HG02588 (cell line): ENCODE data around the gene MARS1.
A peak's percentile ranks its signal among the peaks of the same experiment; 100 is the strongest.

Source experiments
- ATAC-seq: cut with Tn5 transposase; IDR thresholded peaks from one replicate; pipeline ENCODE4 v1.9.1; 2021; ENCODE audit warnings: mild to moderate bottlenecking, moderate library complexity; ENCODE audit not compliant: unreplicated experiment

MARS1 gene

DNA sequence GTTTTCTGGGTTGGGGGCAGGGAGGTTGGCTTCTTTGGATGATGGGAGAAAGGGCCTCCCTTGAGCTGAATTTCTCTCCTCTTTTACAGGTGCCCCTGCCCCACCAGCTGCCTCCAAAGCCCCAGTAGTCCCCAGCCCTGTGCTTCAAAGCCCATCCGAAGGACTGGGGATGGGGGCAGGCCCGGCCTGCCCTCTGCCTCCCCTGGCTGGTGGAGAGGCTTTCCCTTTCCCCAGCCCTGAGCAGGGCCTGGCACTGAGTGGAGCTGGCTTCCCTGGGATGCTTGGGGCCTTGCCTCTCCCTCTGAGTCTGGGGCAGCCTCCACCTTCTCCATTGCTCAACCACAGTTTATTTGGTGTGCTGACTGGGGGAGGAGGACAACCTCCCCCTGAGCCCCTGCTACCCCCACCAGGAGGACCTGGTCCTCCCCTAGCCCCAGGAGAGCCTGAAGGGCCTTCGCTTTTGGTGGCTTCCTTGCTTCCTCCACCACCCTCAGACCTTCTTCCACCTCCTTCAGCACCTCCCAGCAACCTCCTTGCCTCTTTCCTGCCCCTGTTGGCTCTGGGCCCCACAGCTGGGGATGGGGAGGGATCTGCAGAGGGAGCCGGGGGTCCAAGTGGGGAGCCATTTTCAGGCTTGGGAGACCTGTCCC, 38.7 kb downstream of the MARS1 start:
- no peak for ATAC-seq

DNA sequence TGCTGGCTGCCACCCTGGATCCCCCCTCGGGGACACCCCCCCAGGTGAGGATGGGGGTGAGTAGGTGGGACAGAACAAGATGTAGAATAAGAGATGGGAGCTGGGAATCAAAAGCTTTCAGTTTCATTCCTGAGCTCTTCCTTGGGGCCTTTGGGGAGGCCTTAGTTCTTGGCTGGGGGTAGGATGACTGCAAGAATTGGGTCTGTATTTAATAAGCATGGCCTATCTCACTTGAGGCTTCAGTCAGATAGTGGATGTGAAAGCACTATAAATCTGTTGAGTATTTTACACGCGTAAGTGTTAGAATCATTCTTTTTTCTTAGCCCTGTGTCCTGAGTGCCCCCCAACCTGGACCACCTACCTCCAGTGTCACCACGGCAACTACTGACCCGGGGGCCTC, 39.3 kb downstream of the MARS1 start:
- ATAC-seq: no peak

DNA sequence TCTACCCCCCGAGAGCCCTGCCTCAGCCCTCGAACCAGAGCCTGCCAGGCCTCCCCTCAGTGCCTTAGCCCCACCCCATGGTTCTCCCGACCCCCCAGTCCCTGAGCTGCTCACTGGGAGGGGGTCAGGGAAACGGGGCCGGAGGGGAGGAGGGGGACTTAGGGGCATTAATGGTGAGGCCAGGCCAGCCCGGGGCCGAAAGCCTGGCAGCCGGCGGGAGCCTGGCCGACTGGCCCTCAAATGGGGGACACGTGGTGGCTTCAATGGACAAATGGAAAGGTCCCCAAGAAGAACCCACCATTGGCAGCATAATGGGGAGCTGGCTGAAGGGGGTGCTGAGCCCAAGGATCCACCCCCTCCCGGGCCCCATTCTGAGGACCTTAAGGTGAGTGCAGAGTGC, 40.3 kb downstream of the MARS1 start:
- ATAC-seq: no peak

DNA sequence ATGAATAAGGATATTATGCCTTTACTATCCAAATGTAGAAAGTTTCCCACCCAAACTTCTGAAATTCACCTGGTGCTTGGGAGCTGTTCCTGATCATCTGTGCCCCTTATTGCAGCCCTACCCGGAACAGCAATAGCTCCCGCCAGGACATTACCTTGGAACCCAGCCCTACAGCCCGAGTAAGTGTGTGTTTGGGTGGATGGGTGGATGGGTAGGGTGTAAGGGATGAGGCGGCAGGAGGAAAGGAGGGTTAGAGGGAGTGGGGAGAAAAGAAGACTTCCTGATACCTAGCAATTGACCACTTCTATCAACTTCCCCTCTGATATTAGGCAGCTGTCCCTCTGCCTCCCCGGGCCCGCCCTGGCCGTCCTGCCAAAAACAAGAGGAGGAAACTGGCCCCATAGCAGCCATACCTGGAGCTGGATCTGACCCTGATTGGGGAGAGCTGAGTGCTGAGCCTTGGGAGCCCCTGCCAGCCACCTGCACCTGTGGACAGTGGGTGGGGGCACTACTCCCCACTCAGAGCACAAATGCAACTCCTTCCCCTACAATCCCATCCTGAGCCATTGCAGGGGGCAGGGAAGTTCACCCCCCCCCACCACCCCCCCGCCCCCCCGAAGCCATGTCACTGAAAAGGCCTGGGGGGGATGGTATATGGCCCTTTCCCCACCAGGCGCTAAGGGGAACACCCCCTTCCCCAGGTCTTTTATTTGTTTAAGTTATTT, 41.1 kb downstream of the MARS1 start:
- no peak for ATAC-seq

DNA sequence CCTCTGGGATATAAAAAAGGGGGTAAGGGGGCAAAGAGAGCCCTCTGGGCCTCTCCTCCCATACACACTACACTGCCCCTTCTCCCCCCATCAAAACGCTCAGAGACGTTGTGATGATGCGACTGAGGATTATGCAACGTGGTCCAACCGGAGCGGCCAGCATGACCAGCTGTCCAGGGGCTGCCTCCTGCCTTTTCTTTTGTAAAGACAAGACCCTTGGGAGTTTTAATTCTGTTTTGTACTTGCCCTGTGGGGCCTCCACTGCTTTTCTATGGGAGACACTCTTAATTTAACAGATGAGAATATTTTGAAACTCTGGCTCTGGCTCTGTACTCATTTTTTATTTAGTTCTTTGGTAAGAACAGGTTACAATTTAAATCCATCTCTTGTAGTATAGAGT, 42.0 kb downstream of the MARS1 start:
- no peak for ATAC-seq

DNA sequence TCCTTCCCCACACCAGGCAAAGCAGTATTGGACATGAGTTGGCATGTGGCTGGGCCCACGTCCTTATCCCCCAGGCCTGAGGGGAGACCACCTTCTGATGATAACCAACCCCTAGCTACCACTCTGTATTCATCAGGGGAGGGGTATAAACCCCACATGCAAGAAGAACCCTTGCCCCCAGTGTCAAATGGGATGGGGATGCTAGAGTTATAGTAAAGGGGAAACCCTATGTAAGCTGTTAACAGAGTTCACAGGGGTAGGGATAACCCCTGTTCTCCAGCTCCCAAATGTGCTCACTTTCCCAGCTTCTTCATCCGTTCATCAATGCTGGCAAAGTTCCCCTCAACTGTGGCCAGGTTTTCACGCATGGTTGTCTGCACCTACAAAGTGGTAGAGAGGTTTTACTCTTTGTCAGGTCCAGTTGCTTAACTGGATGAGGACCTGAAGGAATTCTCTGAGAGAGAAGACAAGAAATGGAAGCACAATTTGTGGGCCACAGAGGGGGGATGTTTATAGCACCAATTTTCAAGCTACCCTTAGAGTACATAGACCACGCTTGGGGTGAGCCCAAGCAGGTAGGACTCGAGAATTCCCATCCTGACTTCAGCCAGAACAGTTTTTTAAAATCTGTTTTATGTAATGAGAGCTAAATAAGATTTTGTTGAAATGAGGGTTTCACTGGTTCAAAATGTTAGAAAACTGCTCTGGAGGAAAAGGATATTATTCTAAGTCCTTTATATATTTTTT, 42.7 kb downstream of the MARS1 start:
- ATAC-seq: no peak

DNA sequence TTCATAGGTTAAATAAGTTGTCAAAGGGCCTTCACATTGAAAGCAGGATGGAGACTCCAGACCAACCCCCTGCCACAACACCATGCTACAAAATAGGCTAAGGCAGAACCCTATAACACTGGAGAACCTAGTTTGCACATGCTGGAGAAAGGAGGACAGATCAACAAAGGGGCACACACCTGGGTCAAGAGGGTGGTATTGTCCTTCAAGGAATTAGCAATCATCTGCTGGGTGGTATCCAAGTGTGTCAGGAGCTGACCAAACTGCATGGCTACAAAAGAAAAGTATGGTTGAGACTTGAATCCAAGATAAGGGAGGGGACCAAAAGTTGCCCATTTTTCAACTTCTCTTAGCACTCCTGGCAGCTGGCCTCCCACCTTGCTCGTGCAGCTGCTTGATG, 44.0 kb downstream of the MARS1 start:
- no peak for ATAC-seq

DNA sequence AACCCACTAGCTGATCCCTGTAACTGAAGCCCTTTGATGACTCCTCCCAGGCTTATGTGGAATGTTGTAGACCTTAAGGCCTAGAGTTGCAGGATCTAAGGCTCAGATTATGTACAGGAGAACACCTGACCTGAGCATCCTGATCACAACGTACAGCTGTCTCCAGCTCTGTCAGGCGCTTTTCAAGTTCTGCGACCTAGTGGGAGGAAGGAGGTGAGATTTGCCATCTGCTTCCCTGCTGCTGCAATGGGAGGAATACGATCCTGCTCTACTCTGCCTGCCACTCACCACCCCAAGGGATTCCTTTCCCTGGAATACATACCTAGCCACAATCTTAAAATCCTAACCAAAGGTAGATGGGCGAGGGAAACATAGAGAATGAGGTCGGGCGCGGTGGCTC, 45.2 kb downstream of the MARS1 start:
- ATAC-seq: no peak

DNA sequence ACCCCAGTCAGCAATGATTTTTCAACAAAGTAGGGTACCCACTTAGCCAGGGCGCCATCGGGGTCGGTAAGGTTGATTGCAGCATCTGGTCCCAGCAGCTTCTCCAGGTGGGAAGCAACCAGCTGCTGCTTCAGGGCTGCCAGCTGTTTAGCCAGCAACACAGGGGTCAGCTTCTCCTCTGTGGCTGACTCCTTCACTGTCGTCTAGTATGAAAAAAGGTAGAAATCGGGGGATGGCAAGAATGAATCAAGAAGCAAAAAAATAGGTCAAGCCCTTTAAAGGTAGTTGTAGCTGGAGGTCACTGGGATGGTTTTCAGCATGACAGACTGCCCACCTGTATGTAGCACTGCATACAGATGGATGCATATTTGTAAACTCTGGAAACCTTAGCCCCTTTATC, 46.4 kb downstream of the MARS1 start:
- ATAC-seq: no peak

DNA sequence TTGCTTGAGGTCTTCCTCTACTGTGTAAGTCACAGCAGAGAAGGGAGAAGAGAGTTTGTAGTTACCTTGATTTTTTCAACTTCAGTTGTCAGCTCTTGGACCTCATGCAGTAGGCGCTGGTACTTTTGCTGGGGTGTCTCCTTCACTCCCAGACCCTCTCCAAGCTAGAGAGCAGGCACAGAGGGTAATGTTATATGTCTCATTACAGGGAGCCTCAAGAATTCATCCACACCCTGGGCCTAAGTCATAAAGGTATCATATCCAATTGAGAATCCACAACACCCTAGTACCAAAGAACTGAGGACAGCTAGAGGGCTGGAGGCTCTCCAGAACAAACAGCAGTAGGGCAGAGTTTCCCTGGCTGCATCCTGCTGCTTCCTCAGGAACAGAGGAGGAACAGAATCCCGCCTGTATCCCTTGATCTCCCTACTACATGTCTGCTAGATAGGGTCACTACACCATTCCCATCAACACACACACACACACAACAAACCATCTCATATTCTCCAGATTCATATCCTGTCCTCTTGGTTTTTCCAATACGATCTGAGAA, 47.2 kb downstream of the MARS1 start:
- no peak for ATAC-seq

DNA sequence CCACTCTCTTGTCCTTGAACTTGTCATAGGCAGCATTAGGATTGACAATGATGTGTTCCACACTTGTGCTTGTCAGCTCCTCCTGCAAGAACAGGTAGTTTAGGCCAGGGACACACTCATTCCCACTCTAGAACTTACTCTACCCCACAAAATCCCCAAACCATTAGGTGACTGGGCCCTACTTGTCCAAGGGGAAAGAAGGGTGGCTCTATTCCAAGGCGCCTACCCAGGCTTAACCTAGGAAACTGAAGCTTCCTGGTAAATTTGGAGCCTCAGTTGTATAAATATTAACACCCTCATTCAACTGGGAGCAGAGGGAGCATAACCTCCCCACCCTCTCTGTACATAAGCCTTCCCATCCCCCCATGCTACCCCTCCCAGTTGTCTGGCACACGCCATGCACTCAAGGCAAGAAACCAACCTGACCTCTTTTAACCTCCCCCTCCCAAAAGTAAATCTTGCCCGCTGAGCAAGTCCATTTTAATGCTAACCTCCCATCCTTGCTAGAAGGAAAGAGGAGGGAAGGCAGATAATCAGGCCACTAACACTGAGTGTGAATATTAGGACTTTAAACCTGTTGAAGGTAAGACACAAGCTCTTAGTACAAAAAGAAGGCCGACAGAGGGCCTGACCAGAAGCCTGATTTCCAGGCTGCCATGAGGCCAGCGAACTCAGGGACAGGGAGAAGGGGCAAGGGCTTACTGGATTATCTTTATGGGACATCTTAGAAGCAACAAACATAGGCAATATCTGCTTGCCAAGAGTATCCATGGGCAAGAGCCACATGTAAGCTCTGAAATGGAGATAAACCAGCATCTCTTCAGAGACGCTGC, 48.1 kb downstream of the MARS1 start:
- ATAC-seq: no peak

DNA sequence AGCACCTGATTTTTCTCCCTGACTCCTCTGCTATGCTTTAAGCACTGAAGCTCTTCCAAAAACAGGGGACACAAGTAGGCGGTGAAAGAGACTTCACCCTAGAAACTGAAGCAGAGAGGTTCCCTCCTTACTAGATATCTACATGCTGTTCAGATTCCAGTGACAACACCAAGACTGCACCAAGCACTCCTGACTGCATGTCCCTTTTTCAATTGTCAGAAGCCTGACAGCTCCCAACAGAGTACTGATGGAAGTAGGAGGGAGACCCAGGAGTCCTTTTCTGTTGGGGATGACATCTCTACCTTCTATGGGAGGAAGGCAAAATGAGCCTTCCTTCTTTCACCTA, 48.7 kb downstream of the MARS1 start:
- no peak for ATAC-seq

DNA sequence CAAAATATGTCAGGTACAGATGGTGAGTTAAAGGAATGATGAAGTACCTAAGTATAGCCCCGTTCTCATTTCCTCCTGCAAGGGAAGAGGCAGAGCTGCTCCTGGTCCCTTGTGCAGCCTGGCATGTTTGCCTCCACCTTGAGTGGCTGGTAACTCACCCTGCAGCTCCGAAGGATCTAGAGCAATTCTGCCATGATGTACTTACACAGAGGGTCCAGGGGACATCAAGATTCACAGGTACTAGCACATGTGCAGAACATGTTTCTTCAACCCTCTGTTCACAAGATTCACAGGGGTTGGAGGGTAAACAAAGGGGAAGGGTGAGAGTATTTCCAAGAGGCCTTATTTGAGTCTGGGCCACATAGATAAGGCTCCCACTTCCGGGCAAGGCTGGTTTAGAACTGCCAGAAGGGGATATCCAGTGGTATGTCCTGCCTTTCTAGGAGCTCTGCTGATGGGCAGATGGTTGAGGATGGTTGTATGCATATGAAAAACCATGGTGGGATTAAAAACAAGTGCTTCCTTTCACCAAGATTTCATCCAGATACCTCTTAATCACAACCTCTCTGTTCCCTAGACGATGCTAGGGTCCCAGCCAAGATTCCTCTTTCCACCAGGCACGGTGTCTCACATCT, 51.4 kb downstream of the MARS1 start:
- no peak for ATAC-seq

DNA sequence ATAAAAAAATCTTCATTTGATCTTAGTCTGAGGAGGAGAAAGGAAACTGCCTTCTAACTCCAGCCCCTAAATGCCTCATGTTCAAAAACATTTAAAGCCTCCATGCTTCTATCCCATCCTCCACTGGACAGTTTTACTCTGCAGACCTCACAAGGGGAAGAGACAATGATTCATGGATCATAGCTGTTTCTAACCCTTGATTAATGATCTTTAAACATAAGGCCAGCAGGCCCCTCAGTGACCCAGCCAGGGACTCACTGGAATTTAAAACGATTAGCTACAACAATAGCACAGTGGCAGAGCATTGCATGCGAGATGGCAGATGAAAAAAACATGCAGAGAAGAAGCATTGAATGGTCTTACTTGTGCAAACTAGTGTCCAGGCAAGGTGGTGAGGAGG, 53.1 kb downstream of the MARS1 start:
- no peak for ATAC-seq

DNA sequence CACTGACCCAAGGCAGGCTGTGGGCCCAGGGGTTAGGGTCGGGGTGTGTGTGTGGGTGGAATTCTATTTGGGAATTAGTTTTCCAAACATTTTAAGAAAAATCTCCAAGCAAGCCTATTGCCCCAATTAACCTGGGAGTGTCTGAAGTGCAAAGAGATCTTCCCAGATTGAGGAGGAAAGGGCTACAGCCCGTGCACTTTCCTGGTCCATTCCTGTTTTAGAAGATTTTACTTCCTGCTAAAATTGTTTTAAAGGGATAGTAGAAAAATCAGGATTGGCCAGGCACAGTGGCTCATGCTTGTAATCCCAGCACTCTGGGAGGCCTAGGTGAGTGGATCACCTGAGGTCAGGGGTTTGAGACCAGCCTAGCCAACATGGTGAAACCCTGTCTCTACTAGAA, 53.8 kb downstream of the MARS1 start:
- ATAC-seq: no peak

DNA sequence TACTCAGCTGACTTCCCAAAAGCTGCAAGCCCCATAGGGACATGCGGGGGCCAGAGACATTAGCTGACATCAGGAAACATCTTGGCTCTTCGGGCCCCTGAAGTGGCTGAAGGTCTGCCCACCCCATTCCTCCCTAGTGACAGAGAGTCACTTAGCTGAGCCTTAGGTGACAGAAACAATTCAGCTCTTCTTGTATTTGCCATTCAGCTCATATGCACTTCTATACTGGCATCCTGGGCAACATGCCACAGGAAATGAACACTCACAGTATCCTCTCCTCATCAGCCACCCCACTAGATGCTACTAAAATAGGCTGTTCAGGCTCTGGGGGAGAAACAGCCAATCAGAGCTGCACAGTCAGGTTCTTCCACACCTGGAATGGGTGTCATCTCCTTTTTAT, 55.7 kb downstream of the MARS1 start:
- ATAC-seq: no peak

DNA sequence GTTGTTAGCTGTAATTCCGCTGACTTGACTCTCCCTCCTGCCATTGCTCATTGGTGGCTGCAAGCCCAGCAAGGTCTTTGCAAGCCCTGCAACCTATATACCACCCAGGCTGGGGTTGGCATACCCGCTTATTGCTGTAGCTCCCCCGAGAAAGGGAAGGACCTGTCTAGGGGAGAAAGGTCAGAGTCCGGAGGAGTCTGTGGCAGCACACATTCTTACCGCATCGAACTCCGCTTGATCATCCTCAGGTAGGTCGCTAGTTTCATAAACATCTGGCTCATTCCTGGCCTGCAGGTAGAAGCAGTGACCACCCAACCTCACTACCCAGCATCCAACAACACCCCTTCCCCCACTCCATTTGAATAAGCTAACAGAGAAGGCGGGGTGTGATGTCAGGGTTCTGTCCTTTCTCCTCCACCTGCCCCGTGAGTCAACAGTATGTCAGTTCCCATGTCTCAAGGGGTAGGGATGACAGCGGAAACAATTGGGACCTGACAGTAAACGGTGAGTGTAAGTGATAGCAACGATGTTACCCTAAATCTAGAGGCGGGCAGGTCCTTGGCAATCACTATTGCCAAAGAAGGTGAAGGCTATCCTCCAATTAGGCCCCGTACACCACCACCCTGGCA, 58.1 kb downstream of the MARS1 start:
- no peak for ATAC-seq

DNA sequence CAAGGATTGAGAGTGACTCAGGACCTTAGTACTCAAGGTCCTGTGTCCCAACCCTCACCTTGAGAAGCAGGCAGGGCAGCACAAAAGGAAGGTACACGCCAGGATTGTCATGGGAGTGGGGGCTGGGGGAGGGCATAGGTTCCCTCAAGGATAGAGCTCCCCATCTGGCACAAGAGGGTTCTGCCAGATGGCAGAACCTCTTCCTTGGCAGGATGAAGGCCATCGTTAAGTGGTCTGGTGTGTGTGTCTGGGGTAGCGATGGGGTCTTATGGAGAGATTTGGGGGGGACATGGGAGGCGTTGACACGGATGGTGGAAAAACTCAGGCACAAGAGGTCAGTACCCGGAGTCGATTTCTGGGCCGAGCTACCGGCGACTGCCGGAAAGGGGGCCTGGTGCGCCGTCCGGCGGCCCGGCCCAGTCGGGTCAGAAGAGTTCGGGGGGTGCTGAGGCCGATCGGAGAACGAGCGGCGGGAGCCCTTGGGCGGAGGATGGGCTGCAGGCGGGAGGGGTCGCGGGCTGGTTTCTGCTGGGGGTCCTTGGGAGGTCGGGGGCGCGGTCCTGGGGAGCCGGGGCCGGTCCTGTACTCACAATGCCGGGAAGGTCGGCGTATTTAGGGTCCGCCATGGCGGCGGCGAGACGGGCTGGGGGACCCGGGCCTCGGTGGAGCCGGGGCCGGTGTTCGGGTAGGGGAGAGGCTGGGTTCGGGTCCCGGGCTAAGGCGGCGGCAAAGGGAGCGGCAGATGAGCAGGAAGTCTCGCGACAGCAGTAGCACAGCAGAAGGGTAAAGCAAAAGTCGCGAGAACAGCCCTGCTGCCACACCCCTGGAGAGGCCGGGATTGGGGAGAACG, 58.8 kb downstream of the MARS1 start, which contains the start of gene DCTN2:
TSS of gene DCTN2 (minus strand) at position 755 of the 850 bp plus-strand sequence. CDS start at position 626, 129 bp downstream.
- peak; percentile 97 for ATAC-seq
